Measurements from ENCODE around the gene LDLRAD4. TPM values are rescaled to one million over a fixed set of nuclear protein-coding genes. Genes with fewer than 3 reads are reported as not detected.

Gene LDLRAD4
- total RNA-seq, 1 experiment from 2014 or later: 1.7 TPM

DNA sequence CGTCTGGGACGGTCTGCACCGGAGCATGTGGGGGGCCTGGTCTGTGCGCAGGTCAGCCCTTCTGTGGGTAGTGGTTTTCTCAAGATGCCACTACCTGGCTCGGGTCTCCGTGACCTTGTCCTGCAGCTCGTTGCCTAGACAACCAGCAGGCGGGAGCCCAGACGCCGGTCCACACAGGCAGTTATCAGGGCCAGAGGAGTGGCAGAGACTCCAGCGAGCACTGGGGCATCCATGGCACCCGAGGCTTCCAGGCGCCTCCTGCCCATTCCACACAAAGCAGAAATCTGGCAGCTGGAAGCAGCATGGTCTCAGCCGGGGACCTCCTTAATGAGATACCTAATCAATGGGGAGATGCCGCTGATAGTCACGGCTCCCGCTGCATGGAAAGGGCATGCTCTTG lies 351.7 kb downstream of the LDLRAD4 start:
- Histone ChIP-seq H3K79me2 (ENCODE audit: low read depth) (no peaks in the 10 kb centered on the region), H3K4me2 (no peak overlapping the region), H4K20me1 (ENCODE audit: insufficient read depth) (no peaks in the 10 kb centered on the region), H3K4me1 (replicated peaks; ENCODE audit: insufficient read depth) (no peaks in the 10 kb centered on the region), H3K9me2 (ENCODE audit: insufficient read depth) (no peaks in the 10 kb centered on the region), H3K9me3 (ENCODE audit: insufficient read depth, low read depth) (no peaks in the 10 kb centered on the region), H3K4me3 (no peak overlapping the region), H3K27ac (no peak overlapping the region), H3F3A (ENCODE audit: insufficient read depth, low read depth) (no peaks in the 10 kb centered on the region), H3K27me3 (ENCODE audit: insufficient read depth, low read depth) (peaks cover 45% of the 10 kb centered on the region), H3K36me3 (ENCODE audit: low read depth) (no peaks in the 10 kb centered on the region), H2AFZ (no peak overlapping the region)
- no peak for DNase-seq
- no TSS peak for BruUV-seq (replicated peaks)
- intact Hi-C loops (cut with micrococcal nuclease; ENCODE audit: unreplicated experiment): no loop called here
- no peak for TF ChIP-seq EZH2 (IDR thresholded peaks at IDR 0.05; ENCODE audit: low read depth)
- TF ChIP-seq CTCF (conservative IDR thresholded peaks at IDR 0.05): no peak
- ChIA-PET CTCF (no interaction called here), POLR2A (ENCODE audit: unreplicated experiment) (no interaction called here)

DNA sequence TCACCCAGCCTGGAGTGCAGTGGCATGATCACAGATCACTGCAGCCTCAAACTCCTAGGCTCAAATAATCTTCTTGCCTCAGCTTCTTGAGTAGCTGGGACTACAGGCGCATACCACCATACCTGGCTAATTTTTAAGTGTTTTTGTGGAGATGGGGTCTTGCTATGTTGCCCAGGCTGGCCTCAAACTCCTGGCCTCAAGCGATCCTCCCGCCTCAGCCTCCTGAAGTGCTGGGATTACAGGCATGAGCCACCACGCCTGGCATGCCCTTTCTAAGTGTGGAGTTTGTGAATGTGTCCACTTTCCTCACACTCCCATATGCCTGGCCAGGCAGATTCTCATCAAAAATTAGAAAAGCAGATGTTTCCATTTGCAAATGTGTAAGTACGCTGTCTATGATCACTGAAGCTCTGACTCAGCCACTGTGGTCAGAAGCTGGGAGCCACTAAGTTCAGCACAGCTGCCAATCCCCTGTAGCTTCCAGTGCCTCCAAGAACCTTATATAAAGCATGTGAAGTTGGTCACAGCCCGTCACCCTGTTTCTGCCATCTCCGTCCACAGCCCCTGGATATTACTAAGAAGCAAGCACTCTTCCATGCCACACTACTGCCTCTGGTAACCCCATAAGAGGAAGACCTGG lies 352.4 kb downstream of the LDLRAD4 start:
- peaks cover 49% of the 10 kb centered on the region for H3K27me3 ChIP-seq (ENCODE audit: insufficient read depth, low read depth)
- H3K27ac ChIP-seq: no peak overlapping the region
- ChIA-PET CTCF (no interaction called here), POLR2A (ENCODE audit: unreplicated experiment) (no interaction called here)
- H3K9me3 ChIP-seq (ENCODE audit: insufficient read depth, low read depth): no peaks in the 10 kb centered on the region
- no peaks in the 10 kb centered on the region for H3K4me1 ChIP-seq (replicated peaks; ENCODE audit: insufficient read depth)
- no peaks in the 10 kb centered on the region for H3F3A ChIP-seq (ENCODE audit: insufficient read depth, low read depth)
- no peak overlapping the region for H2AFZ ChIP-seq
- H4K20me1 ChIP-seq (ENCODE audit: insufficient read depth): no peaks in the 10 kb centered on the region
- no peaks in the 10 kb centered on the region for H3K36me3 ChIP-seq (ENCODE audit: low read depth)
- intact Hi-C loops (cut with micrococcal nuclease; ENCODE audit: unreplicated experiment): no loop called here
- no peaks in the 10 kb centered on the region for H3K9me2 ChIP-seq (ENCODE audit: insufficient read depth)
- no peak overlapping the region for H3K4me3 ChIP-seq
- no peak overlapping the region for H3K4me2 ChIP-seq
- no TSS peak for BruUV-seq (replicated peaks)
- DNase-seq: no peak
- no peak for TF ChIP-seq EZH2 (IDR thresholded peaks at IDR 0.05; ENCODE audit: low read depth)
- no peak for TF ChIP-seq CTCF (conservative IDR thresholded peaks at IDR 0.05)
- no peaks in the 10 kb centered on the region for H3K79me2 ChIP-seq (ENCODE audit: low read depth)

GRCh38 chr18:13572148-13572547 lies 353.6 kb downstream of the LDLRAD4 start:
- H3K9me2 ChIP-seq (ENCODE audit: insufficient read depth): no peaks in the 10 kb centered on the region
- DNase-seq: no peak
- no peak overlapping the region for H3K4me3 ChIP-seq
- H3K27ac ChIP-seq: no peak overlapping the region
- H2AFZ ChIP-seq: no peak overlapping the region
- peaks cover 56% of the 10 kb centered on the region for H3K27me3 ChIP-seq (ENCODE audit: insufficient read depth, low read depth)
- intact Hi-C loops (cut with micrococcal nuclease; ENCODE audit: unreplicated experiment): no loop called here
- no TSS peak for BruUV-seq (replicated peaks)
- no peak overlapping the region for H3K4me2 ChIP-seq
- TF ChIP-seq EZH2 (IDR thresholded peaks at IDR 0.05; ENCODE audit: low read depth) (no peak), CTCF (conservative IDR thresholded peaks at IDR 0.05) (no peak)
- no peaks in the 10 kb centered on the region for H3K4me1 ChIP-seq (replicated peaks; ENCODE audit: insufficient read depth)
- no peaks in the 10 kb centered on the region for H3F3A ChIP-seq (ENCODE audit: insufficient read depth, low read depth)
- POLR2A ChIA-PET (ENCODE audit: unreplicated experiment): no interaction called here
- H3K79me2 ChIP-seq (ENCODE audit: low read depth): no peaks in the 10 kb centered on the region
- H3K36me3 ChIP-seq (ENCODE audit: low read depth): no peaks in the 10 kb centered on the region
- no peaks in the 10 kb centered on the region for H3K9me3 ChIP-seq (ENCODE audit: insufficient read depth, low read depth)
- CTCF ChIA-PET: no interaction called here
- no peaks in the 10 kb centered on the region for H4K20me1 ChIP-seq (ENCODE audit: insufficient read depth)

Data from PC-9 (cell line).